Ovary (tissue), 3 donors: ENCODE data around the gene UBE2L3.

Source experiments
- CTCF ChIP-seq, 3 donors: fragments of 450-650 bp in 2 of 3; fragments of 200-600 bp in 1 of 3; IDR thresholded peaks; one replicate each; pipeline versions ENCODE4 v1.5.1 to v1.8.0; 2016 to 2022; ENCODE audit warnings: antibody characterized with exemption in 3 of 3, mild to moderate bottlenecking in 1 of 3
- EP300 ChIP-seq: sonication (generic); formaldehyde crosslinking; IDR thresholded peaks from one replicate; pipeline ENCODE4 v1.6.1; 2017; ENCODE audit warnings: antibody characterized with exemption
- POLR2A ChIP-seq: fragments of 450-650 bp; IDR thresholded peaks from one replicate; pipeline ENCODE4 v1.6.1; 2017; ENCODE audit warnings: antibody characterized with exemption, mild to moderate bottlenecking, moderate library complexity
- donor health status: DM: no; HTN: no; CAD: no.

GRCh38 chr22:21612858-21613257 lies 45.3 kb downstream of the UBE2L3 start:
- TF ChIP-seq POLR2A (no peak), CTCF (IDR thresholded peaks at IDR 0.05) (no peak), EP300 (no peak)
